ENCODE data around the gene CYSTM1.

GRCh38 chr5:140207250-140207964 is 32.4 kb downstream of the CYSTM1 start:
- TF ChIP-seq POLR2A (IDR thresholded peaks at IDR 0.05; ENCODE audit: low read depth, low read length): no peak
- TF ChIP-seq POLR2AphosphoS5 (IDR thresholded peaks at IDR 0.05; ENCODE audit: insufficient read depth, low read depth, low read length): no peak
- no peak for TF ChIP-seq JUN (IDR thresholded peaks at IDR 0.05; ENCODE audit: borderline replicate concordance, insufficient read depth, insufficient read length, low read depth)
